ENCODE results near the gene ADARB2.

The ADARB2 gene

DNA sequence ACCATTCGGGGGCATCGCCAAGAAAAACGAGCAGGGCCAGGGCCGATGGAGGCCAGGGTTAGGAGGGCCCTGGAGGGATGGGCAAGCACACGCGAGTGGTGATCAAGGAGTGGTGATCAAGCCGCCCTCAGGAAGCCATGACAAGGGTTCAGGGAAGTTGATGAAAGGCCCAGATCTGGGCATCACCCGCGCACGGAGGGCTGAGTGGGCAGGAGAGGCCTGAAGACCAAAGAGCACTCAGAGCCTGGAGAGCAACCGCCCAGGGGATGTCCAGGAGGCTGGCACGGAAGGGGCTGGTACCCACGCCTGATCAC, 566.5 kb downstream of the ADARB2 start:
- ChIA-PET CTCF (no interaction called here), POLR2A (no interaction called here)
- TF ChIP-seq, protein P1, sequence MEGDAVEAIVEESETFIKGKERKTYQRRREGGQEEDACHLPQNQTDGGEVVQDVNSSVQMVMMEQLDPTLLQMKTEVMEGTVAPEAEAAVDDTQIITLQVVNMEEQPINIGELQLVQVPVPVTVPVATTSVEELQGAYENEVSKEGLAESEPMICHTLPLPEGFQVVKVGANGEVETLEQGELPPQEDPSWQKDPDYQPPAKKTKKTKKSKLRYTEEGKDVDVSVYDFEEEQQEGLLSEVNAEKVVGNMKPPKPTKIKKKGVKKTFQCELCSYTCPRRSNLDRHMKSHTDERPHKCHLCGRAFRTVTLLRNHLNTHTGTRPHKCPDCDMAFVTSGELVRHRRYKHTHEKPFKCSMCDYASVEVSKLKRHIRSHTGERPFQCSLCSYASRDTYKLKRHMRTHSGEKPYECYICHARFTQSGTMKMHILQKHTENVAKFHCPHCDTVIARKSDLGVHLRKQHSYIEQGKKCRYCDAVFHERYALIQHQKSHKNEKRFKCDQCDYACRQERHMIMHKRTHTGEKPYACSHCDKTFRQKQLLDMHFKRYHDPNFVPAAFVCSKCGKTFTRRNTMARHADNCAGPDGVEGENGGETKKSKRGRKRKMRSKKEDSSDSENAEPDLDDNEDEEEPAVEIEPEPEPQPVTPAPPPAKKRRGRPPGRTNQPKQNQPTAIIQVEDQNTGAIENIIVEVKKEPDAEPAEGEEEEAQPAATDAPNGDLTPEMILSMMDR (IDR thresholded peaks at IDR 0.05; ENCODE audit: insufficient read depth, low read length, missing control alignments): no peak

DNA sequence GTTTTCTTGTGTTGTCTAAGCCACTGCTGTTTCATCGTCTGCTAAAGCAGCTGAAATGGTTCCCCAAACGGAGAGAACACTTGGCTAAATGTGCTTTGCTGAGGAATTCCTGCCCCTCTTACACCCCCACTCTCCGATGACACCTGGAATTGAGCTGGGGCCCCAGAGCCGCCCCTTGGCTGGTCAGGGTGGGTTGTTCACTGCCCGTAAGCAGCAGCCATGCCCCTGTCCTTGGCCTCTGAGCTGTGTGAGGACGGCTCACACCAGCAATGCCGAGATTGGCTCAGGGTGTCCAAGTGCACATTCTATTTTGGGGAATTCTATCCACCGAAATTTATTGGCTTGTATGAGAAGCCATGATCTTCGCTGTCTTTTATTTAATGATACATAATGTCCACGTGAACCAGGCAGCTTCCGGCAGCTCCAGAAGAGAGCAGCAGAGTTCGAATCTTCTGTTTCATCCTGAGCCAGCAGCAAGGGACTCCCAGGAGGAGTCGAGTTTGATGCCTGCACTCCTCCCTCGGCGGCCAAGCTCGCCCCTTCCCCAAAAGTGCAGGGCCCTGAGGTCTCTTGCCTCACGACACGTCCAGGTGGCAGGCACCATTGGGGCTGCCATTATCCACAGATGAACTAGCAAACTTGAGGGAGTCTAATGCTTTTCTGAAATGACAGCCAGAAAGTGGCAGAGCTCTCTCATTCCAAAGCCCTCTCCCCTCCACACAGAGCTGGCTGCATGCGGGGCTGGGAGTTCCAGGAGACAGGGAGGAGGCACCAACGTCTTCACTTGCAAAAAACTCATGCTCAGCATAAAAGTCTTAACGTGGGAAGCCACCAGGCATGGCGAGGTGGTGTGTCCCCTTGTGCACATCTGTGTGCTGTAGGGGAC, 567.1 kb downstream of the ADARB2 start:
- H3K4me3 ChIP-seq (ENCODE audit: low read depth, low read length): no peak overlapping the region
- TF ChIP-seq, protein P1 (IDR thresholded peaks at IDR 0.05; ENCODE audit: insufficient read depth, low read length, missing control alignments): no peak
- ChIA-PET POLR2A (no interaction called here), CTCF (no interaction called here)
- DNase-seq (ENCODE audit: low read depth, low spot score): no peak

More for the DNA sequence above, 566.5 kb downstream of the ADARB2 start:
- no peak overlapping the region for H3K4me3 ChIP-seq (ENCODE audit: low read depth, low read length)
- no peak for DNase-seq (ENCODE audit: low read depth, low spot score)

DNA sequence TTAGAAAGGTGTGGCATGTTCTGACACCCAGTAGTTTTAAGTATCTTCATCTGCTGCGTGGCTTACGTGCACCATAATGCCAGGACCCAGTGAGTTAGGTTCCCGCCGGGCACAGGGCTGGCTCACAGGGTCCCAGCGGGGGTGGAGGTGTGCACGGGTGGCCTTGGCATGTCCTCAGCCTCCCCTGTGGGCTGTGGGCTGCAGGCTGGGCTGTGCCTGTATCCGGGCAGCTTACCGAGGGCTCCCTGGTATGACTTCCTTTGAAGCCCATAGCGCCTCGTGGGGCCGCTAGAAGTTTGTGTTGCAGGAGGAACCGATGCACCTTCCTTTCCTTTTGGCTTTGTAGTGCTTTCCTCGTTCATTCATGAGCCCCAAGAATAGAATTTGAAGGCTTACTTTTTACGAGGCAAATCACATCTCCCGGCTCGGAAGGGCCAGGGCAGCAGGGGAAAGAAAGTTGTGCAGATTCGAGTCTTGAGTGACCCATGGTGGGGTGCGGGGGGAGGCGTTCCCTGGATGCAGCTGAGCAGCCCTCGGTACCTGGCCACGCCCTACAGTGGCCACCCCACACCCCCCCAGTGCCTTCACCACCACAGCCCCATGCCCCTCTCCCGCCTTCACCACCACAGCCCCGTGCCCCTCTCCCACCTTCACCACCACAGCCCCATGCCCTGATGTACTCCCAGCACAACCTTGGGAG, 568.0 kb downstream of the ADARB2 start:
- TF ChIP-seq, protein P1 (IDR thresholded peaks at IDR 0.05; ENCODE audit: insufficient read depth, low read length, missing control alignments): no peak
- no peak for DNase-seq (ENCODE audit: low read depth, low spot score)
- CTCF ChIA-PET: no interaction called here
- POLR2A ChIA-PET: no interaction called here
- no peak overlapping the region for H3K4me3 ChIP-seq (ENCODE audit: low read depth, low read length)

DNA sequence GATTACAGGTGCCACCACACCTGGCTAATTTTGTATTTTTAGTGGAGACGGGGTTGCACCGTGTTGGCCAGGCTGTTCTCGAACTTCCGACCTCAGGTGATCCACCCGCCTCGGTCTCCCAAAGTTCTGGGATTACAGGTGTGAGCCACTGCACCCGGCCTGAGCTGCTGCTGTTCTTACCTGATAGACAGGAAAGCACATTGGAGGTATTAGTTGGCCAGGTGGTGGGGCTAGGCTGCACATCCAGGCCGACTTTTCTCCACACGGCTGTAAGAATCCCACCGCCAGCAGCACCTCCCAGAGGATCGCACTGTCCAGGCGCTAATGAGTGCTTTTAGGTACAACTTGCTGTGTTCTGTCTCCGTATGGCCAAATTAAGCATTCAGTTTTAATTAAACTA, 568.6 kb downstream of the ADARB2 start:
- no peak for DNase-seq (ENCODE audit: low read depth, low spot score)
- ChIA-PET CTCF (no interaction called here), POLR2A (no interaction called here)
- H3K4me3 ChIP-seq (ENCODE audit: low read depth, low read length): no peak overlapping the region
- TF ChIP-seq, protein P1 (IDR thresholded peaks at IDR 0.05; ENCODE audit: insufficient read depth, low read length, missing control alignments): no peak

DNA sequence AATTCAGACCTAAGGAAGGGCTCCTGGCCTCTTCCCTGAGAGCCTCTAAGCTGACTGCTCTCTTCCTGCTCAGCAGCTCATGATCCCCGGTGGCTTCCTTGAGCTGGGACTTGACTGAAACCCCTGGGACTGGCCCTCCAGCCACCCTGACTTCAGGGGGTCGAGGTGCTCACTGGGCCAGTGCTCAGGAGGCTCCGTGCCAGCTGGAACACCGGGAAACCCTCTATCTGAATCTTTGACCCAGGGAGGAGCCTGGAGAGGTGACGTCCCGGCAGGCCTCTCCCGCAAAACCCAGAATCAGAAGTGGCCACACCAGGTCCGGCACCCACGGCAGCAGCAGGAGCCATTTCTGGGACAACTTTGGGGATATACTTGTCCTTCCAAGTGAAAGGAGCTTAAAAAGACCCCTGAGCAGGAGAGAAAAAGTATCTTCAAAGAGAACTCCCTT, 570.5 kb downstream of the ADARB2 start:
- TF ChIP-seq, protein P1 (IDR thresholded peaks at IDR 0.05; ENCODE audit: insufficient read depth, low read length, missing control alignments): no peak
- H3K4me3 ChIP-seq (ENCODE audit: low read depth, low read length): no peak overlapping the region
- DNase-seq (ENCODE audit: low read depth, low spot score): no peak
- ChIA-PET POLR2A (no interaction called here), CTCF (no interaction called here)

DNA sequence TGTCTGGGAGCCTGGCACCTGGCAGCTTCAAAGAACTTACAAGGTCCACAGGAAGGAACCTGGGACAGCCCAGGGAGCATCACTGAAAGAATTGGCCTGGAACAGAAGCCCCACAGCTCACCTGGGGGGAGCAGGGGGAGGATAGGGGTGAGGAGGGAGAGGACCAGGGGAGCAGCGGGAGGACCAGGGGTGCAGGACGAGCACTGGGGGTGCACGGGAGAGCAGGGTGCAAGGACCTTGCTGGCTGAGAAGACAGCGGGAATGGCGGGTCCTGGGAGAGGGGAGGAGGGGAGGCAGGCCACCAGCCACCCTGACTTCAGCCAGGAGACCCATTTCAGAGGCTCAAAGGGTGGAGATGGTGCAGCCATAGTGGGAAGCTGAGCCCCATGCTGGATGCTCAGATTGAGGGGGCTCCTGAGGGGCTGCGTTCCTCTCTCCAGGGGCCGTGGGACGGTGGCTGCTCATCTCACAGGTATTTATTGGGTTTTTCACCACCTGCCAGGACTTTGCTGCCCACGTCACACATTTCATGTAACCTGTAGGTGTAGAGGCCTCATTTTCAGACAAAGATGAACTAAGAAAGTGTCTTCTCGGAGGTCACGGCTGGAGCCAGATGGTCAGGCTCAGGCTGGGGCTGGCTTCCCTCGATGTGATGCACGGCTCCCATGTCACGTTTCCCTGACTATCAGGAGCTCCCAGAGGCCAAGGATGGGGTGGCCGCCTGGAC, 571.1 kb downstream of the ADARB2 start:
- no peak overlapping the region for H3K4me3 ChIP-seq (ENCODE audit: low read depth, low read length)
- TF ChIP-seq, protein P1 (IDR thresholded peaks at IDR 0.05; ENCODE audit: insufficient read depth, low read length, missing control alignments): no peak
- DNase-seq (ENCODE audit: low read depth, low spot score): no peak
- POLR2A ChIA-PET: no interaction called here
- CTCF ChIA-PET: no interaction called here

Data from AG04449 (cell line).